Measurements from ENCODE around the gene ASTN2.

Gene ASTN2

GRCh38 chr9:116998305-116998704 is 416.6 kb downstream of the ASTN2 start:
- no peak for DNase-seq

- no peak for DNase-seq
Measured at GRCh38 chr9:116992865-116993264, 422.0 kb downstream of the ASTN2 start.

GRCh38 chr9:116991051-116991450 is 423.8 kb downstream of the ASTN2 start:
- DNase-seq: no peak

- DNase-seq: no peak
Measured at GRCh38 chr9:116990592-116990991, 424.3 kb downstream of the ASTN2 start.

GRCh38 chr9:116987721-116988485 is 427.0 kb downstream of the ASTN2 start:
- DNase-seq: no peak

- no peak for DNase-seq
Measured at GRCh38 chr9:116986015-116986414, 428.8 kb downstream of the ASTN2 start.

GRCh38 chr9:116985596-116985995 is 429.3 kb downstream of the ASTN2 start:
- no peak for DNase-seq

GRCh38 chr9:116984111-116984510 is 430.7 kb downstream of the ASTN2 start:
- no peak for DNase-seq

GRCh38 chr9:116980582-116981120 is 434.2 kb downstream of the ASTN2 start:
- DNase-seq: no peak

GRCh38 chr9:116979456-116979855 is 435.4 kb downstream of the ASTN2 start:
- DNase-seq: no peak

GRCh38 chr9:116978155-116978554 is 436.7 kb downstream of the ASTN2 start:
- DNase-seq: no peak

GRCh38 chr9:116975126-116975525 is 439.7 kb downstream of the ASTN2 start:
- no peak for DNase-seq

GRCh38 chr9:116966199-116966598 is 448.7 kb downstream of the ASTN2 start:
- DNase-seq: no peak

- no peak for DNase-seq
Measured at GRCh38 chr9:116964258-116964657, 450.6 kb downstream of the ASTN2 start.

GRCh38 chr9:116959809-116960208 is 455.0 kb downstream of the ASTN2 start:
- DNase-seq: no peak

GRCh38 chr9:116958881-116959280 is 456.0 kb downstream of the ASTN2 start:
- DNase-seq: no peak

- DNase-seq: no peak
Measured at GRCh38 chr9:116954731-116955130, 460.1 kb downstream of the ASTN2 start.

GRCh38 chr9:116953271-116953670 is 461.6 kb downstream of the ASTN2 start:
- no peak for DNase-seq

GRCh38 chr9:116952436-116952810 is 462.4 kb downstream of the ASTN2 start:
- DNase-seq: no peak

- no peak for DNase-seq
Measured at GRCh38 chr9:116951588-116952435, 463.0 kb downstream of the ASTN2 start.

GRCh38 chr9:116945817-116946216 is 469.0 kb downstream of the ASTN2 start:
- DNase-seq: no peak

GRCh38 chr9:116944714-116945534 is 469.9 kb downstream of the ASTN2 start:
- no peak for DNase-seq

GRCh38 chr9:116943970-116944369 is 470.9 kb downstream of the ASTN2 start:
- DNase-seq: no peak

Measured in stimulated activated CD4-positive, alpha-beta T cell treated with anti-CD3 and anti-CD28 coated beads, Interleukin-4, amount 100 ng/mL, for 1 hour (primary cell).